Tibial nerve (tissue), 4 donors: ENCODE results near the gene IL16. TPM values are rescaled to one million over a fixed set of nuclear protein-coding genes. Genes with fewer than 3 reads are reported as not detected.

ENCODE experiments used
- DNase-seq, 2 donors: peaks; one replicate each; pipeline ENCODE4 v3.0.0-alpha.2; 2019; ENCODE audit warnings: low spot score in 2 of 2
- H3K27ac ChIP-seq, 4 donors: fragments of 200-600 bp; sonication (generic) in 3 of 4; one replicate each; pipeline ENCODE4 v1.5.1; 2017 to 2019; ENCODE audit warnings: mild to moderate bottlenecking in 1 of 4
- H3K27me3 ChIP-seq, 2 donors: fragments of 200-600 bp; sonication (generic) in 1 of 2; one replicate each; pipeline versions ENCODE4 v1.5.1 to v1.6.0; 2017 to 2019
- H3K36me3 ChIP-seq, 3 donors: fragments of 200-600 bp; sonication (generic); one replicate each; pipeline ENCODE4 v1.5.1; 2018 to 2019
- H3K4me1 ChIP-seq, 4 donors: fragments of 200-600 bp; sonication (generic) in 3 of 4; one replicate each; pipeline ENCODE4 v1.5.1; 2017 to 2019
- H3K4me3 ChIP-seq, 4 donors: fragments of 200-600 bp; sonication (generic) in 3 of 4; one replicate each; pipeline ENCODE4 v1.5.1; 2017 to 2019; ENCODE audit warnings: mild to moderate bottlenecking in 1 of 4, moderate library complexity in 1 of 4
- H3K9me3 ChIP-seq, 4 donors: fragments of 200-600 bp; sonication (generic) in 3 of 4; one replicate each; pipeline ENCODE4 v1.5.1; 2017 to 2019
- CTCF ChIP-seq, 5 experiments: fragments of 200-600 bp in 3 of 5; fragments of 450-650 bp in 2 of 5; sonication (generic) in 3 of 5; IDR thresholded peaks; one replicate each; pipeline ENCODE4 v1.5.1; 2016 to 2019; ENCODE audit warnings: antibody characterized with exemption in 5 of 5, mild to moderate bottlenecking in 3 of 5, moderate library complexity in 2 of 5
- EP300 ChIP-seq, 2 donors: sonication (generic); formaldehyde crosslinking; IDR thresholded peaks; one replicate each; pipeline ENCODE4 v1.6.1; 2017; ENCODE audit warnings: antibody characterized with exemption in 2 of 2, mild to moderate bottlenecking in 1 of 2
- POLR2A ChIP-seq, 2 donors: fragments of 450-650 bp; IDR thresholded peaks; one replicate each; pipeline ENCODE4 v1.6.1; 2017; ENCODE audit warnings: antibody characterized with exemption in 2 of 2, mild to moderate bottlenecking in 2 of 2, moderate library complexity in 2 of 2
- WGBS, 2 donors: methylation state at CpG; one replicate each; pipeline ENCODE4 v1.1.5; 2018; 5-methylcytosine and 5-hydroxymethylcytosine counted together
- total RNA-seq, 4 donors: library from RNA; depleted of rRNA; stranded (reverse); fragments of >200 nt; gene quantifications; one replicate each; pipeline ENCODE4 v1.1.0, GENCODE V29; 2016

Gene IL16
- total RNA-seq, 4 donors from 2014 or later = 69.3 to 80.2 (median 75.1) TPM

- H3K36me3 ChIP-seq = peaks cover 0 to 47% (median 0%) of the 10 kb centered on the region in 3 donors
- no peaks in the 10 kb centered on the region for H3K27me3 ChIP-seq
- H3K9me3 ChIP-seq = no peaks in the 10 kb centered on the region
- WGBS, 2 donors = 80 to 81% methylated on average over 4 of the region's 4 CpGs
- TF ChIP-seq POLR2A (IDR thresholded peaks at IDR 0.05) = no peak
- DNase-seq = no peak
- peaks cover 0 to 11% (median 4%) of the 10 kb centered on the region in 4 donors for H3K4me1 ChIP-seq
- H3K4me3 ChIP-seq = no peak overlapping the region
- H3K27ac ChIP-seq = no peak overlapping the region
These were observed 93.2 kb downstream of the IL16 start for GRCh38 chr15:81289910-81290309.

DNA sequence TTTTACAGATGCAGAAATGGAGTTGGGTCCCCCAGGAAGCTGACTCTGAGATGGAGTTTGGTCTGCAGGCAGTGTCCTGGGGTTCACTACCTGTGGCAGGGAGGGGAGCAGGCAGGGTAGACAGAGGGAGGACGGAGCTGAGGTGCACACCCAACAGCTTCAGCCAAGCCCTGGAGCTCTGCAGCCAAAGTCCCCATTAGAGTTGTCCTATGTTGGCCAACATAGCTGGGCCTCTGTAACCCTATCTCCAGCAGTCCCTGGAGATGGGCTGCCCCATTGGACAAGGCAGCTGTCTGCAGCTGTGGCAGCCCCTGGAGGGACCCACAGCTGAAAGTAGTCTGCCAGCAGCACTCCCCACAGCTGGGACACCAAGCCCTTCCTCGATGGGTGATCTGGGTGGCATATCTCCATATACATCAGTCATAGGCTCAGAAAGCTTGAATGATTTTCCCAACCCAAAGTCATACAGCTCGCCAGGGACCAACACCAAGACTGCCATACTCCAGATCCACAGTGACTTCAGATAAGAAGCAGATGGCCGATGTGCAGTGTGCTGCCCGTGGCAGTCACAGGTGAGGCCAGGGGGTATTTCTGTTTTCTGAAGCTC, 95.3 kb downstream of the IL16 start:
- TF ChIP-seq POLR2A (IDR thresholded peaks at IDR 0.05) = no peak
- no peak for TF ChIP-seq EP300 (IDR thresholded peaks at IDR 0.05)
- TF ChIP-seq CTCF (IDR thresholded peaks at IDR 0.05) = no peak
- no peaks in the 10 kb centered on the region for H3K9me3 ChIP-seq

GRCh38 chr15:81292523-81293001, 95.9 kb downstream of the IL16 start:
- no peaks in the 10 kb centered on the region for H3K9me3 ChIP-seq
- H3K27ac ChIP-seq = peak overlapping the region in 1 of 4 donors; percentile 82
- H3K4me1 ChIP-seq = peaks cover 0 to 35% (median 16%) of the 10 kb centered on the region in 4 donors
- WGBS, 2 donors = 72 to 77% methylated on average over 12 of the region's 12 CpGs
- no peak for DNase-seq
- TF ChIP-seq POLR2A (IDR thresholded peaks at IDR 0.05) = no peak
- no peak for TF ChIP-seq CTCF (IDR thresholded peaks at IDR 0.05)
- no peak for TF ChIP-seq EP300 (IDR thresholded peaks at IDR 0.05)
- peak overlapping the region in 1 of 4 donors; percentile 21 for H3K4me3 ChIP-seq
- no peaks in the 10 kb centered on the region for H3K27me3 ChIP-seq
- peaks cover 0 to 42% (median 0%) of the 10 kb centered on the region in 3 donors for H3K36me3 ChIP-seq

More for the DNA sequence above, 95.3 kb downstream of the IL16 start:
- no peaks in the 10 kb centered on the region for H3K27me3 ChIP-seq
- no peak for DNase-seq
- peaks cover 0 to 37% (median 0%) of the 10 kb centered on the region in 3 donors for H3K36me3 ChIP-seq
- WGBS, 2 donors = 76 to 84% methylated on average over 5 of the region's 5 CpGs
- peak overlapping the region in 1 of 4 donors; percentile 82 for H3K27ac ChIP-seq
- H3K4me1 ChIP-seq = peaks cover 0 to 30% (median 16%) of the 10 kb centered on the region in 4 donors
- peak overlapping the region in 1 of 4 donors; percentile 21 for H3K4me3 ChIP-seq

- H3K4me3 ChIP-seq = peak overlapping the region in 1 of 4 donors; percentile 21
These were observed 97.2 kb downstream of the IL16 start for GRCh38 chr15:81293728-81294515.

DNA sequence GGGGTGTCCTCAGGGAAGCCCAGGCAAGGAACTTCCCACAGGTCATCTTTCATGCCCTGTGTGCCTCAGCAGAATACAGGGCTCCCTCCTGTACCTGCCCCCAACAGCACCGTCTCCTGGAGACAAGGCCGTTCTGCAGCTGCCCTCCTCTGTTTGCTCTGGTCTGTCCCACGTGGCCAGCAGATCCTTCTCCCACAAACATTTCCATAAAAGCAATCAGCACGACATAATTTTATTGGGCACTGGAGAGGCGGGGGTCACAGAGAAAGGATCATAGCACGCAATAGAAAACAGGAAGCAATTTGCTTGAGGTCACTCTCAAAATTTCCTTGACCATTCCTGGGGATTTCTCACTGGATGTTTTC, 97.8 kb downstream of the IL16 start:
- TF ChIP-seq EP300 (IDR thresholded peaks at IDR 0.05) (no peak), CTCF (IDR thresholded peaks at IDR 0.05) (no peak), POLR2A (IDR thresholded peaks at IDR 0.05) (no peak)
- Histone ChIP-seq H3K4me3 (no peak overlapping the region), H3K9me3 (no peaks in the 10 kb centered on the region), H3K4me1 (peaks cover 0 to 36% (median 16%) of the 10 kb centered on the region in 4 donors), H3K27ac (peak overlapping the region in 3 of 4 donors; percentile 36 to 82 (median 51)), H3K36me3 (peaks cover 0 to 49% (median 0%) of the 10 kb centered on the region in 3 donors), H3K27me3 (no peaks in the 10 kb centered on the region)
- DNase-seq = no peak
- 35 to 52% methylated on average over 6 of the region's 6 CpGs for WGBS, 2 donors

More at GRCh38 chr15:81293728-81294515, 97.2 kb downstream of the IL16 start:
- peak overlapping the region in 3 of 4 donors; percentile 36 to 82 (median 51) for H3K27ac ChIP-seq
- WGBS, 2 donors = 65 to 68% methylated on average over 9 of the region's 9 CpGs
- H3K4me1 ChIP-seq = peaks cover 0 to 36% (median 16%) of the 10 kb centered on the region in 4 donors
- H3K36me3 ChIP-seq = peaks cover 0 to 44% (median 0%) of the 10 kb centered on the region in 3 donors
- no peaks in the 10 kb centered on the region for H3K9me3 ChIP-seq
- TF ChIP-seq CTCF (IDR thresholded peaks at IDR 0.05) = no peak
- no peak for TF ChIP-seq EP300 (IDR thresholded peaks at IDR 0.05)
- TF ChIP-seq POLR2A (IDR thresholded peaks at IDR 0.05) = no peak
- no peak for DNase-seq
- no peaks in the 10 kb centered on the region for H3K27me3 ChIP-seq
